HepG2 (cell line): ENCODE results near the gene ECD. TPM values are rescaled to one million over a fixed set of nuclear protein-coding genes. Genes with fewer than 3 reads are reported as not detected.

Experiments
- BCL3 ChIP-seq: sonication (generic); formaldehyde crosslinking; IDR thresholded peaks from 2 replicates; pipeline ENCODE4 v1.5.1; 2020; ENCODE audit warnings: mild to moderate bottlenecking, missing genetic modification reagents, moderate library complexity
- CBFB ChIP-seq: sonication (generic); formaldehyde crosslinking; IDR thresholded peaks from 2 replicates; pipeline ENCODE4 v1.4.0; 2020; ENCODE audit warnings: missing genetic modification reagents
- CREM ChIP-seq, 2 experiments: sonication (generic) in 1 of 2; formaldehyde crosslinking in 1 of 2; IDR thresholded peaks; 2 replicates each; pipeline versions ENCODE4 v1.4.0 to v1.6.1; 2016 to 2020; ENCODE audit warnings: antibody characterized with exemption in 1 of 2, mild to moderate bottlenecking in 1 of 2, missing genetic modification reagents in 1 of 2
- FOXP1 ChIP-seq, 2 experiments: fragments of 450-650 bp in 1 of 2; IDR thresholded peaks; 2 replicates each; pipeline ENCODE4 v1.6.1; 2017 to 2018; ENCODE audit warnings: antibody characterized with exemption in 1 of 2
- LRRFIP1 ChIP-seq: sonication (generic); formaldehyde crosslinking; conservative IDR thresholded peaks from 2 replicates; pipeline ENCODE4 v1.4.0; 2020; ENCODE audit warnings: missing genetic modification reagents
- NFATC3 ChIP-seq: sonication (generic); formaldehyde crosslinking; IDR thresholded peaks from 2 replicates; pipeline ENCODE4 v1.5.1; 2020; ENCODE audit warnings: mild to moderate bottlenecking, missing genetic modification reagents
- PITX1 ChIP-seq: sonication (generic); formaldehyde crosslinking; IDR thresholded peaks from 2 replicates; pipeline ENCODE4 v1.5.1; 2020; ENCODE audit warnings: mild to moderate bottlenecking, missing genetic modification reagents
- RBM22 ChIP-seq: fragments of 200-400 bp; formaldehyde crosslinking; optimal IDR thresholded peaks from 2 replicates; pipeline ENCODE3; 2017; ENCODE audit warnings: mild to moderate bottlenecking, low read length, moderate library complexity
- SRSF1 ChIP-seq: fragments of 200-400 bp; formaldehyde crosslinking; optimal IDR thresholded peaks from 2 replicates; pipeline ENCODE3; 2017; ENCODE audit warnings: mild to moderate bottlenecking, low read depth, low read length, moderate library complexity
- ZFP90 ChIP-seq: sonication (generic); formaldehyde crosslinking; IDR thresholded peaks from 2 replicates; pipeline ENCODE4 v1.8.0; 2022; ENCODE audit warnings: missing genetic modification reagents, mild to moderate bottlenecking, inconsistent platforms, borderline replicate concordance
- ZNF263 ChIP-seq: sonication (generic); formaldehyde crosslinking; IDR thresholded peaks from 2 replicates; pipeline ENCODE4 v1.4.0; 2020; ENCODE audit warnings: missing genetic modification reagents
- ZNF264 ChIP-seq: sonication (generic); formaldehyde crosslinking; IDR thresholded peaks from 2 replicates; pipeline ENCODE4 v1.4.0; 2020; ENCODE audit warnings: missing genetic modification reagents
- ZNF530 ChIP-seq: sonication (generic); formaldehyde crosslinking; IDR thresholded peaks from 2 replicates; pipeline ENCODE4 v1.5.0; 2020; ENCODE audit warnings: low read depth, mild to moderate bottlenecking, missing genetic modification reagents
- ZNF563 ChIP-seq: sonication (generic); formaldehyde crosslinking; IDR thresholded peaks from 2 replicates; pipeline ENCODE4 v1.8.0; 2022; ENCODE audit warnings: mild to moderate bottlenecking, moderate library complexity, missing genetic modification reagents
- ZNF652 ChIP-seq: IDR thresholded peaks from 2 replicates; pipeline ENCODE4 v1.6.1; 2016; ENCODE audit warnings: low read depth, borderline replicate concordance
- ZSCAN31 ChIP-seq: sonication (generic); formaldehyde crosslinking; IDR thresholded peaks from 2 replicates; pipeline ENCODE4 v1.5.0; 2020; ENCODE audit warnings: low read depth, mild to moderate bottlenecking, missing genetic modification reagents
- polyA plus RNA-seq, 8 experiments: library from polyadenylated mRNA; depleted of rRNA in 3 of 8; stranded (reverse) in 7 of 8; unstranded in 1 of 8; fragments of >200 nt; fragmentation: Illumina TruSeq in 4 of 8; extraction: Trizol in 4 of 8; gene quantifications; 2 replicates each; pipeline versions ENCODE4 v1.2.1 to v1.2.3, GENCODE V29; 2011 to 2016; ENCODE audit warnings: low read depth in 4 of 8, missing spikeins in 1 of 8, mixed read lengths in 1 of 8; ENCODE audit not compliant: insufficient read depth in 1 of 8
- total RNA-seq, 5 experiments: library from RNA; depleted of rRNA; stranded (reverse); fragments of >200 nt; fragmentation: Illumina TruSeq; extraction: Trizol; gene quantifications; 2 replicates each; pipeline ENCODE4 v1.2.3, GENCODE V29; 2016; ENCODE audit warnings: low read depth in 1 of 5
- TF ChIP-seq, protein P1 (sequence below): sonication (generic); formaldehyde crosslinking; IDR thresholded peaks from 2 replicates; pipeline ENCODE4 v1.4.0; 2020; ENCODE audit warnings: missing genetic modification reagents, mild to moderate bottlenecking, borderline replicate concordance
- TF ChIP-seq, protein P2 (sequence below): sonication (generic); formaldehyde crosslinking; IDR thresholded peaks from 2 replicates; pipeline ENCODE4 v1.8.0; 2022; ENCODE audit warnings: missing genetic modification reagents, mild to moderate bottlenecking, inconsistent platforms, borderline replicate concordance
- TF ChIP-seq, protein P3 (sequence below): sonication (generic); formaldehyde crosslinking; IDR thresholded peaks from 2 replicates; pipeline ENCODE4 v1.8.0; 2022; ENCODE audit warnings: mild to moderate bottlenecking, missing genetic modification reagents; ENCODE audit not compliant: insufficient replicate concordance

ECD gene
- total and polyA plus RNA-seq, 2 of the 13 experiments (the other 11 are each of a cell fraction or from before 2014, with no cell fraction given), result 21.5 to 27.6 TPM

GRCh38 chr10:73167783-73168464, at the start of gene ECD, which contains the start of gene FAM149B1 (continued):
- TF ChIP-seq, protein P1, sequence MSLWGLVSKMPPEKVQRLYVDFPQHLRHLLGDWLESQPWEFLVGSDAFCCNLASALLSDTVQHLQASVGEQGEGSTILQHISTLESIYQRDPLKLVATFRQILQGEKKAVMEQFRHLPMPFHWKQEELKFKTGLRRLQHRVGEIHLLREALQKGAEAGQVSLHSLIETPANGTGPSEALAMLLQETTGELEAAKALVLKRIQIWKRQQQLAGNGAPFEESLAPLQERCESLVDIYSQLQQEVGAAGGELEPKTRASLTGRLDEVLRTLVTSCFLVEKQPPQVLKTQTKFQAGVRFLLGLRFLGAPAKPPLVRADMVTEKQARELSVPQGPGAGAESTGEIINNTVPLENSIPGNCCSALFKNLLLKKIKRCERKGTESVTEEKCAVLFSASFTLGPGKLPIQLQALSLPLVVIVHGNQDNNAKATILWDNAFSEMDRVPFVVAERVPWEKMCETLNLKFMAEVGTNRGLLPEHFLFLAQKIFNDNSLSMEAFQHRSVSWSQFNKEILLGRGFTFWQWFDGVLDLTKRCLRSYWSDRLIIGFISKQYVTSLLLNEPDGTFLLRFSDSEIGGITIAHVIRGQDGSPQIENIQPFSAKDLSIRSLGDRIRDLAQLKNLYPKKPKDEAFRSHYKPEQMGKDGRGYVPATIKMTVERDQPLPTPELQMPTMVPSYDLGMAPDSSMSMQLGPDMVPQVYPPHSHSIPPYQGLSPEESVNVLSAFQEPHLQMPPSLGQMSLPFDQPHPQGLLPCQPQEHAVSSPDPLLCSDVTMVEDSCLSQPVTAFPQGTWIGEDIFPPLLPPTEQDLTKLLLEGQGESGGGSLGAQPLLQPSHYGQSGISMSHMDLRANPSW, result no peak; the same call in 1 of the 2 replicates
- TF ChIP-seq BCL3 (CRISPR knock-in tag), result 0 out of 2 replicates have a peak, but pooled peaks have one; percentile 26
- TF ChIP-seq ZFP90, result peak; percentile 54; the same call in 1 of the 2 replicates
- peak; percentile 98 for TF ChIP-seq ZNF263
- no peak; the same call in none of the 2 replicates for TF ChIP-seq ZSCAN31 (CRISPR knock-in tag)
- no peak for TF ChIP-seq ZNF652 (CRISPR knock-in tag)
- no peak for TF ChIP-seq FOXP1 (IDR thresholded peaks at IDR 0.05)
- no peak for TF ChIP-seq FOXP1 (CRISPR knock-in tag; IDR thresholded peaks at IDR 0.05)
- no peak for TF ChIP-seq ZNF530 (CRISPR knock-in tag)
- TF ChIP-seq ZNF563 (CRISPR knock-in tag), result peak; percentile 89; the same call in 1 of the 2 replicates
- TF ChIP-seq LRRFIP1 (CRISPR knock-in tag), result no peak
- no peak for TF ChIP-seq NFATC3 (CRISPR knock-in tag)
- TF ChIP-seq, protein P2, sequence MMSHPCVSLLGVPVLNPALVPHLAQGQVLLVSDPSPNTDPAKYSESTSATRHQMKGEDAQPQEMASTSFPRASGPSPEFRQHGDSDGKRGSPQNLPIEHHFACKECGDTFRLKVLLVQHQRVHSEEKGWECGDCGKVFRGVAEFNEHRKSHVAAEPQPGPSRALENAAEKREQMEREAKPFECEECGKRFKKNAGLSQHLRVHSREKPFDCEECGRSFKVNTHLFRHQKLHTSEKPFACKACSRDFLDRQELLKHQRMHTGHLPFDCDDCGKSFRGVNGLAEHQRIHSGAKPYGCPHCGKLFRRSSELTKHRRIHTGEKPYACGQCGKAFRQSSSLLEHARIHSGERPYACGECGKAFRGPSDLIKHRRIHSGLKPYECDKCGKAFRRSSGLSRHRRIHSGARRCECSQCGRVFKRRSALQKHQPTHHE (CRISPR knock-in tag), result peak; percentile 95; the same call in 1 of the 2 replicates
- TF ChIP-seq PITX1, result peak; percentile 87
- peak; percentile 18; the same call in 1 of the 2 replicates for TF ChIP-seq ZNF264
- peak; percentile 100 for TF ChIP-seq CREM (IDR thresholded peaks at IDR 0.05)
- TF ChIP-seq CREM (CRISPR knock-in tag; IDR thresholded peaks at IDR 0.05), result peak; percentile 98
- no peak for TF ChIP-seq RBM22
- peak; percentile 87 for TF ChIP-seq SRSF1
- TF ChIP-seq CBFB (CRISPR knock-in tag), result peak; percentile 83; the same call in 1 of the 2 replicates
- TF ChIP-seq, protein P3, sequence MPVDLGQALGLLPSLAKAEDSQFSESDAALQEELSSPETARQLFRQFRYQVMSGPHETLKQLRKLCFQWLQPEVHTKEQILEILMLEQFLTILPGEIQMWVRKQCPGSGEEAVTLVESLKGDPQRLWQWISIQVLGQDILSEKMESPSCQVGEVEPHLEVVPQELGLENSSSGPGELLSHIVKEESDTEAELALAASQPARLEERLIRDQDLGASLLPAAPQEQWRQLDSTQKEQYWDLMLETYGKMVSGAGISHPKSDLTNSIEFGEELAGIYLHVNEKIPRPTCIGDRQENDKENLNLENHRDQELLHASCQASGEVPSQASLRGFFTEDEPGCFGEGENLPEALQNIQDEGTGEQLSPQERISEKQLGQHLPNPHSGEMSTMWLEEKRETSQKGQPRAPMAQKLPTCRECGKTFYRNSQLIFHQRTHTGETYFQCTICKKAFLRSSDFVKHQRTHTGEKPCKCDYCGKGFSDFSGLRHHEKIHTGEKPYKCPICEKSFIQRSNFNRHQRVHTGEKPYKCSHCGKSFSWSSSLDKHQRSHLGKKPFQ (CRISPR knock-in tag), result no peak
